A549 (cell line): Measurements from ENCODE around the gene TMEM132D.

ENCODE experiments used
- FOSB ChIP-seq: fragments of 250-450 bp; sonication (Bioruptor Pico); IDR thresholded peaks from 2 replicates; pipeline ENCODE4 v1.5.0; 2020; ENCODE audit warnings: mild to moderate bottlenecking, moderate library complexity
- HDAC2 ChIP-seq: fragments of 200-600 bp; sonication (generic); IDR thresholded peaks from 2 replicates; pipeline ENCODE4 v1.6.1; 2016
- MAFK ChIP-seq: fragments of 450-650 bp; IDR thresholded peaks from 2 replicates; pipeline ENCODE4 v1.6.1; 2014; ENCODE audit not compliant: partially characterized antibody
- MAZ ChIP-seq: fragments of 150-350 bp; IDR thresholded peaks from 2 replicates; pipeline ENCODE4 v1.6.1; 2014; ENCODE audit warnings: antibody characterized with exemption, low read depth, low read length, borderline replicate concordance
- NPAS2 ChIP-seq: fragments of 250-450 bp; sonication (Bioruptor Pico); IDR thresholded peaks from 2 replicates; pipeline ENCODE4 v1.8.0; 2022; ENCODE audit warnings: mild to moderate bottlenecking, moderate library complexity, borderline replicate concordance
- POLR2A ChIP-seq: IDR thresholded peaks from 2 replicates; pipeline ENCODE4 v1.6.1; 2012; ENCODE audit warnings: mild to moderate bottlenecking, low read length
- RCOR1 ChIP-seq: fragments of 150-350 bp; IDR thresholded peaks from 2 replicates; pipeline ENCODE4 v1.6.1; 2014; ENCODE audit warnings: antibody characterized with exemption, low read length, low read depth
- RFX5 ChIP-seq: fragments of 450-650 bp; IDR thresholded peaks from 2 replicates; pipeline ENCODE4 v1.7.1; 2014; ENCODE audit warnings: antibody characterized with exemption, mild to moderate bottlenecking, moderate library complexity
- TF ChIP-seq, protein P1 (sequence below): fragments of >200 bp; sonication (Bioruptor Twin); formaldehyde crosslinking; IDR thresholded peaks from 3 replicates; pipeline ENCODE4 v1.5.1; 2016
- TF ChIP-seq, protein P2 (sequence below): IDR thresholded peaks from 2 replicates; pipeline ENCODE4 v1.6.1; 2012

DNA sequence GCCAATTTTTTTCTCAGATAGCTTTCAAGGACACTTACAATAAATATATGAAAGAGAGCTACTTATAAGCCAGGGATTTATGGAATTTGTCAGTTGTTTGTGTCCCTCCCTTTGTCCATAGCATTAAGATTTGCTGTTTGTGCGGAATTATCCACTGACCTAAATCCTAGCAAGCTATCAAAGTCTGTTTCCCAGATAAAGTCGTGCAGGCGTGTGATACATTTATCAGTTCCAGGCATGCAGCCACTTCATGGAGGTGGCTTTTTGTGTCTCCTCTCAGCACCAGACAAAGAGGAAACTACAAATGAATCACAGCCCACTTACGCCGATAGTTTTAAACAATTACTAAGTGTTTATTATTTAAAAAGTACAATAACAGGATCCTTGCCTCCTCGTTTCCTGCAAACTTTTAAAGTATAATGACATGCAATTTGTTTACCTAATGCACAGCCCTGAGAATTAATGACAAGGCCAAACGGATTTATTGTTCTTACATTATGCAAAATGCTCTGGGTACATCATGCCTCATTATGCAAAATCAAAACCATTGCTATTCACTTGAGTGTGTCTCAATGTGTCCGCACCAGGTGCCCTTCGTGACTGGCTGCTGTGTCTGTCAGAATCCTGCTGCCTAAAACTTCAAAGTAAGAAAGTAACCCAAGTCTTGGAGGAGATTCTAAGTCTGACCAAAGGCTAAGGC, 627.3 kb downstream of the TMEM132D start:
- TF ChIP-seq POLR2A (no peak), RFX5 (no peak), RCOR1 (no peak), MAFK (no peak), FOSB (CRISPR knock-in tag) (no peak), MAZ (no peak), HDAC2 (no peak), NPAS2 (CRISPR knock-in tag) (no peak)
- TF ChIP-seq, protein P1, sequence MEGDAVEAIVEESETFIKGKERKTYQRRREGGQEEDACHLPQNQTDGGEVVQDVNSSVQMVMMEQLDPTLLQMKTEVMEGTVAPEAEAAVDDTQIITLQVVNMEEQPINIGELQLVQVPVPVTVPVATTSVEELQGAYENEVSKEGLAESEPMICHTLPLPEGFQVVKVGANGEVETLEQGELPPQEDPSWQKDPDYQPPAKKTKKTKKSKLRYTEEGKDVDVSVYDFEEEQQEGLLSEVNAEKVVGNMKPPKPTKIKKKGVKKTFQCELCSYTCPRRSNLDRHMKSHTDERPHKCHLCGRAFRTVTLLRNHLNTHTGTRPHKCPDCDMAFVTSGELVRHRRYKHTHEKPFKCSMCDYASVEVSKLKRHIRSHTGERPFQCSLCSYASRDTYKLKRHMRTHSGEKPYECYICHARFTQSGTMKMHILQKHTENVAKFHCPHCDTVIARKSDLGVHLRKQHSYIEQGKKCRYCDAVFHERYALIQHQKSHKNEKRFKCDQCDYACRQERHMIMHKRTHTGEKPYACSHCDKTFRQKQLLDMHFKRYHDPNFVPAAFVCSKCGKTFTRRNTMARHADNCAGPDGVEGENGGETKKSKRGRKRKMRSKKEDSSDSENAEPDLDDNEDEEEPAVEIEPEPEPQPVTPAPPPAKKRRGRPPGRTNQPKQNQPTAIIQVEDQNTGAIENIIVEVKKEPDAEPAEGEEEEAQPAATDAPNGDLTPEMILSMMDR = no peak
- TF ChIP-seq, protein P2, sequence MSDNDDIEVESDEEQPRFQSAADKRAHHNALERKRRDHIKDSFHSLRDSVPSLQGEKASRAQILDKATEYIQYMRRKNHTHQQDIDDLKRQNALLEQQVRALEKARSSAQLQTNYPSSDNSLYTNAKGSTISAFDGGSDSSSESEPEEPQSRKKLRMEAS = no peak
